HL-60 (cell line): ENCODE measurements around the gene SLC9A3.

Experiments
- POLR2AphosphoS5 ChIP-seq: IDR thresholded peaks from 2 replicates; pipeline ENCODE4 v1.6.1; 2012; ENCODE audit warnings: low read depth
- SPI1 ChIP-seq: IDR thresholded peaks from 2 replicates; pipeline ENCODE4 v1.6.1; 2012; ENCODE audit warnings: low read depth, mild to moderate bottlenecking, borderline replicate concordance
- TF ChIP-seq, protein P1 (sequence below): IDR thresholded peaks from one replicate; pipeline ENCODE4 v1.5.1; 2011; ENCODE audit warnings: low read length, control low read depth, inconsistent platforms; ENCODE audit not compliant: insufficient read depth
- TF ChIP-seq, protein P2 (sequence below): IDR thresholded peaks from 2 replicates; pipeline ENCODE4 v1.6.1; 2012; ENCODE audit warnings: low read depth; ENCODE audit not compliant: insufficient replicate concordance

DNA sequence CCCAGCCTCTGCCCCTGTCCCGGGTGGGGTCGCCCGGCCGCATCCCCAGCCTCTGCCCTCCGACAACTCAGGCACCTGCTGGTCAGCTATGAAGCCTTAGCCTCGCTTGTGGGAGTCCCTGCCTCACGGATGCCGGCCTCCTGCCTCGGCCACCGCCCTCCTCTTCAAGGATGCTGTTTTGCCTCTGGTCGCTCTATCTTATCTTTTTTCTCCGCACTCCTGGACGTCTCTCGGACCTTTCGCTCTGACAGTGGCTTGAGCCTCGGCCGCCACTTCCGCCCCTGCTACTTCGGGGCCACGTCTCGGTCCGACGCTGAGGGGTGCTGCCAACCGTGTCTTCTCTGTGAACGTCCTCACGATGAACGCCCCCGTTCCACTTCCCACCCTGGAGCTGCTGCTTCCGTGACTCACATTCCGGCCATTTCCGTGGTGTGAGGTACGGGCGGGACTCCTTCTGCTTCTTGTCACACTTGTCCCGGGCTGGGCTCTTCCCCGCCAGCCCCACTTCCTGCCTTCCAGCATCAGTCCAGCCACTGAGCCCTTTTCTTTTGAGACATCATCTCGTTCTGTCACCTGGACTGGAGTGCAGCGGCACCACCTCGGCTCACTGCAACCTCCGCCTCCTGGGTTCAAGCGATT is 26.3 kb downstream of the SLC9A3 start:
- TF ChIP-seq, protein P1, sequence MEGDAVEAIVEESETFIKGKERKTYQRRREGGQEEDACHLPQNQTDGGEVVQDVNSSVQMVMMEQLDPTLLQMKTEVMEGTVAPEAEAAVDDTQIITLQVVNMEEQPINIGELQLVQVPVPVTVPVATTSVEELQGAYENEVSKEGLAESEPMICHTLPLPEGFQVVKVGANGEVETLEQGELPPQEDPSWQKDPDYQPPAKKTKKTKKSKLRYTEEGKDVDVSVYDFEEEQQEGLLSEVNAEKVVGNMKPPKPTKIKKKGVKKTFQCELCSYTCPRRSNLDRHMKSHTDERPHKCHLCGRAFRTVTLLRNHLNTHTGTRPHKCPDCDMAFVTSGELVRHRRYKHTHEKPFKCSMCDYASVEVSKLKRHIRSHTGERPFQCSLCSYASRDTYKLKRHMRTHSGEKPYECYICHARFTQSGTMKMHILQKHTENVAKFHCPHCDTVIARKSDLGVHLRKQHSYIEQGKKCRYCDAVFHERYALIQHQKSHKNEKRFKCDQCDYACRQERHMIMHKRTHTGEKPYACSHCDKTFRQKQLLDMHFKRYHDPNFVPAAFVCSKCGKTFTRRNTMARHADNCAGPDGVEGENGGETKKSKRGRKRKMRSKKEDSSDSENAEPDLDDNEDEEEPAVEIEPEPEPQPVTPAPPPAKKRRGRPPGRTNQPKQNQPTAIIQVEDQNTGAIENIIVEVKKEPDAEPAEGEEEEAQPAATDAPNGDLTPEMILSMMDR, result no peak
- TF ChIP-seq POLR2AphosphoS5 (no peak), SPI1 (no peak)
- TF ChIP-seq, protein P2, sequence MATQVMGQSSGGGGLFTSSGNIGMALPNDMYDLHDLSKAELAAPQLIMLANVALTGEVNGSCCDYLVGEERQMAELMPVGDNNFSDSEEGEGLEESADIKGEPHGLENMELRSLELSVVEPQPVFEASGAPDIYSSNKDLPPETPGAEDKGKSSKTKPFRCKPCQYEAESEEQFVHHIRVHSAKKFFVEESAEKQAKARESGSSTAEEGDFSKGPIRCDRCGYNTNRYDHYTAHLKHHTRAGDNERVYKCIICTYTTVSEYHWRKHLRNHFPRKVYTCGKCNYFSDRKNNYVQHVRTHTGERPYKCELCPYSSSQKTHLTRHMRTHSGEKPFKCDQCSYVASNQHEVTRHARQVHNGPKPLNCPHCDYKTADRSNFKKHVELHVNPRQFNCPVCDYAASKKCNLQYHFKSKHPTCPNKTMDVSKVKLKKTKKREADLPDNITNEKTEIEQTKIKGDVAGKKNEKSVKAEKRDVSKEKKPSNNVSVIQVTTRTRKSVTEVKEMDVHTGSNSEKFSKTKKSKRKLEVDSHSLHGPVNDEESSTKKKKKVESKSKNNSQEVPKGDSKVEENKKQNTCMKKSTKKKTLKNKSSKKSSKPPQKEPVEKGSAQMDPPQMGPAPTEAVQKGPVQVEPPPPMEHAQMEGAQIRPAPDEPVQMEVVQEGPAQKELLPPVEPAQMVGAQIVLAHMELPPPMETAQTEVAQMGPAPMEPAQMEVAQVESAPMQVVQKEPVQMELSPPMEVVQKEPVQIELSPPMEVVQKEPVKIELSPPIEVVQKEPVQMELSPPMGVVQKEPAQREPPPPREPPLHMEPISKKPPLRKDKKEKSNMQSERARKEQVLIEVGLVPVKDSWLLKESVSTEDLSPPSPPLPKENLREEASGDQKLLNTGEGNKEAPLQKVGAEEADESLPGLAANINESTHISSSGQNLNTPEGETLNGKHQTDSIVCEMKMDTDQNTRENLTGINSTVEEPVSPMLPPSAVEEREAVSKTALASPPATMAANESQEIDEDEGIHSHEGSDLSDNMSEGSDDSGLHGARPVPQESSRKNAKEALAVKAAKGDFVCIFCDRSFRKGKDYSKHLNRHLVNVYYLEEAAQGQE, result no peak
